Activated CD4-positive, CD25-positive, alpha-beta regulatory T cell treated with anti-CD3 and anti-CD28 coated beads, Interleukin-2, amount 50 U/mL, for 24 hours (primary cell): ENCODE measurements around the gene TSR1.

ENCODE experiments used
- ATAC-seq, 2 donors: fragments of 150-1000 bp; cut with Tn5 transposase; one replicate each; pipeline ENCODE4 v1.10.0; 2021; ENCODE audit warnings: mild to moderate bottlenecking in 1 of 2, moderate library complexity in 1 of 2

TSR1 gene

GRCh38 chr17:2336215-2336851, at the start of gene TSR1:
Gene TSR1, minus strand, starts transcription at chr17:2336457. Its CDS starts 30 bp downstream, at chr17:2336427.
- peak; percentile 93 for ATAC-seq

- ATAC-seq = no peak
Observed at GRCh38 chr17:2385240-2386210, 49.3 kb upstream of the TSR1 start.

GRCh38 chr17:2384439-2385127, 48.3 kb upstream of the TSR1 start:
- no peak for ATAC-seq

GRCh38 chr17:2383628-2384167, 47.4 kb upstream of the TSR1 start:
- ATAC-seq = no peak

- ATAC-seq = no peak
Observed at GRCh38 chr17:2380950-2381649, 44.8 kb upstream of the TSR1 start.

- no peak for ATAC-seq
Observed at GRCh38 chr17:2380226-2380922, 44.1 kb upstream of the TSR1 start.

- ATAC-seq = no peak
Observed at GRCh38 chr17:2379489-2380225, 43.4 kb upstream of the TSR1 start.

GRCh38 chr17:2378905-2379304, 42.6 kb upstream of the TSR1 start:
- no peak for ATAC-seq

- no peak for ATAC-seq
Observed at GRCh38 chr17:2377659-2378058, 41.4 kb upstream of the TSR1 start.

- ATAC-seq = no peak
Observed at GRCh38 chr17:2376107-2376506, 39.9 kb upstream of the TSR1 start.

GRCh38 chr17:2375406-2375805, 39.1 kb upstream of the TSR1 start:
- ATAC-seq = no peak

- no peak for ATAC-seq
Observed at GRCh38 chr17:2374549-2375285, 38.5 kb upstream of the TSR1 start.

GRCh38 chr17:2373179-2373578, 36.9 kb upstream of the TSR1 start:
- ATAC-seq = no peak

GRCh38 chr17:2372681-2373080, 36.4 kb upstream of the TSR1 start:
- ATAC-seq = no peak

GRCh38 chr17:2372180-2372579, 35.9 kb upstream of the TSR1 start:
- no peak for ATAC-seq

- no peak for ATAC-seq
Observed at GRCh38 chr17:2371183-2372130, 35.2 kb upstream of the TSR1 start.

- ATAC-seq = no peak
Observed at GRCh38 chr17:2370211-2370589, 33.9 kb upstream of the TSR1 start.

- no peak for ATAC-seq
Observed at GRCh38 chr17:2369551-2370210, 33.4 kb upstream of the TSR1 start.

- ATAC-seq = no peak
Observed at GRCh38 chr17:2369039-2369438, 32.8 kb upstream of the TSR1 start.
